GM12878 (cell line): Measurements from ENCODE around the gene NDUFB7. TPM values are rescaled to one million over a fixed set of nuclear protein-coding genes. Genes with fewer than 3 reads are reported as not detected.
"Not testable (repeated sequence)": the region's sequence is repeated elsewhere in the genome, so short reads cannot be mapped to it uniquely, and the experiment has no call there.

Experiments
- ATAC-seq: fragments of 200-7000 bp; cut with Tn5 transposase; 3 replicates; pipeline ENCODE4 v1.9.1; 2020; ENCODE audit warnings: mild to moderate bottlenecking, moderate library complexity
- BruUV-seq: library from RNA; stranded (reverse); fragments of 400-500 nt; replicated peaks from 2 replicates; lab custom pipeline; 2021; lab: Mats Ljungman, UMichigan
- CTCF ChIA-PET: fragments of 300-600 bp; sonication (Branson Sonifier 250); formaldehyde crosslinking; extraction: SDS; loops from one replicate; lab custom pipeline; 2021; ENCODE audit warnings: inconsistent platforms; lab: Yijun Ruan, JAX
- POLR2A ChIA-PET: fragments of 350-600 bp; formaldehyde crosslinking; extraction: SDS; loops from one replicate; lab custom pipeline; 2021; ENCODE audit warnings: inconsistent platforms; lab: Charles Lee
- RAD21 ChIA-PET: fragments of 300-600 bp; sonication (Branson Sonifier 250); formaldehyde crosslinking; loops from one replicate; lab custom pipeline; 2023; ENCODE audit warnings: antibody characterized with exemption; ENCODE audit not compliant: unreplicated experiment; lab: Charles Lee
- SMC1A ChIA-PET: fragments of 300-600 bp; sonication (Branson Sonifier 250); formaldehyde crosslinking; loops from one replicate; lab custom pipeline; 2023; ENCODE audit not compliant: unreplicated experiment, uncharacterized antibody; lab: Charles Lee
- DNase-seq: peaks from one replicate; pipeline ENCODE4 v3.0.0-alpha.2; 2011; ENCODE audit warnings: low read depth, low spot score
- FAIRE-seq: peaks from 3 replicates; lab custom pipeline; 2011; peaks lifted over from hg19 to GRCh38; lab: Jason Lieb, UNC
- H2AFZ ChIP-seq: 2 replicates; pipeline ENCODE4 v1.6.0; 2011; ENCODE audit warnings: low read depth, low read length, control low read depth; ENCODE audit not compliant: control insufficient read depth
- H3K27ac ChIP-seq: 2 replicates; pipeline ENCODE4 v1.5.1; 2011; ENCODE audit warnings: control low read depth; ENCODE audit not compliant: control insufficient read depth, insufficient read depth
- H3K27me3 ChIP-seq, 2 experiments: replicated peaks in 1 of 2; 2 replicates each; pipeline versions ENCODE4 v1.6.0 to v1.6.1; 2011; ENCODE audit warnings: low read length in 1 of 2; ENCODE audit not compliant: control insufficient read depth in 2 of 2, insufficient read depth in 2 of 2
- H3K36me3 ChIP-seq, 2 experiments: 2 replicates each; pipeline ENCODE4 v1.5.1; 2011; ENCODE audit warnings: low read length in 1 of 2; ENCODE audit not compliant: control insufficient read depth in 2 of 2, insufficient read depth in 2 of 2
- H3K4me1 ChIP-seq: 2 replicates; pipeline ENCODE4 v1.6.1; 2011; ENCODE audit warnings: mild to moderate bottlenecking, low read length, moderate library complexity, mixed read lengths; ENCODE audit not compliant: control insufficient read depth, insufficient read depth
- H3K4me2 ChIP-seq: 2 replicates; pipeline ENCODE4 v1.6.0; 2011; ENCODE audit warnings: control low read depth; ENCODE audit not compliant: control insufficient read depth, insufficient read depth
- H3K4me3 ChIP-seq: fragments of 200-600 bp; sonication (generic); 2 replicates; pipeline ENCODE4 v1.5.1; 2016
- H3K79me2 ChIP-seq: 2 replicates; pipeline ENCODE4 v1.6.0; 2011; ENCODE audit warnings: low read length; ENCODE audit not compliant: control insufficient read depth, insufficient read depth
- H3K9ac ChIP-seq: 2 replicates; pipeline ENCODE4 v1.8.0; 2011; ENCODE audit warnings: low read length, control low read depth, mixed read lengths; ENCODE audit not compliant: control insufficient read depth, insufficient read depth
- H3K9me3 ChIP-seq: replicated peaks from 3 replicates; pipeline ENCODE4 v1.5.1; 2011; ENCODE audit warnings: mild to moderate bottlenecking, low read length; ENCODE audit not compliant: control insufficient read depth, insufficient read depth
- H4K20me1 ChIP-seq: 2 replicates; pipeline ENCODE4 v1.6.0; 2011; ENCODE audit not compliant: control insufficient read depth, insufficient read depth
- CTCF ChIP-seq, 3 experiments: IDR thresholded peaks in 2 of 3; conservative IDR thresholded peaks in 1 of 3; 2 replicates each; pipeline ENCODE4 v1.5.1; 2011; ENCODE audit warnings: low read depth in 3 of 3, low read length in 3 of 3, mild to moderate bottlenecking in 3 of 3, control low read depth in 2 of 3, moderate library complexity in 2 of 3, inconsistent platforms in 1 of 3, mixed read lengths in 1 of 3; ENCODE audit not compliant: control insufficient read depth in 2 of 3, insufficient read depth in 1 of 3; ENCODE audit errors: extremely low read depth in 1 of 3
- PKNOX1 ChIP-seq: fragments of 450-650 bp; IDR thresholded peaks from 2 replicates; pipeline ENCODE4 v1.6.1; 2016; ENCODE audit warnings: mild to moderate bottlenecking
- RAD21 ChIP-seq: IDR thresholded peaks from 2 replicates; pipeline ENCODE4 v1.6.1; 2011; ENCODE audit warnings: mild to moderate bottlenecking, low read depth, low read length, moderate library complexity; ENCODE audit not compliant: insufficient read depth
- WGBS: methylation state at CpG from one replicate; pipeline ENCODE4 v1.1.6; 2016; ENCODE audit warnings: low lambda C conversion rate; ENCODE audit not compliant: insufficient replicate concordance, insufficient coverage; ENCODE audit errors: missing lambda C conversion rate; 5-methylcytosine and 5-hydroxymethylcytosine counted together
- in situ Hi-C: fragments of 300-500 bp; cut with MboI; formaldehyde crosslinking; loops from 9 replicates; pipeline ENCODE4 v1.14.3; 2018; ENCODE audit warnings: mixed read lengths
- intact Hi-C: fragments of 100-400 bp; cut with micrococcal nuclease; formaldehyde crosslinking; loops from one replicate; pipeline ENCODE4 v1.14.2; 2022; ENCODE audit not compliant: unreplicated experiment
- polyA plus RNA-seq, 11 experiments: library from polyadenylated mRNA; depleted of rRNA in 4 of 11; unstranded in 6 of 11; stranded (reverse) in 5 of 11; fragments of >200 nt; fragmentation: Nextera tagmentation in 4 of 11; fragmentation: Illumina TruSeq in 1 of 11; extraction: Ambion mirVana in 4 of 11; extraction: Trizol in 1 of 11; gene quantifications; 1 replicate in 1 of 11; 2 replicates in 10 of 11; pipeline versions ENCODE4 v1.2.1 to v1.2.3, GENCODE V29; 2011 to 2016; ENCODE audit warnings: inconsistent platforms in 2 of 11, missing spikeins in 2 of 11, low read depth in 1 of 11
- total RNA-seq, 4 experiments: library from RNA; depleted of rRNA in 3 of 4; stranded (reverse); fragments of >200 nt in 3 of 4; fragmentation: Illumina TruSeq in 1 of 4; extraction: Trizol in 1 of 4; gene quantifications; 2 replicates each; pipeline versions ENCODE4 v1.2.1 to v1.2.3, GENCODE V29; 2013 to 2021

NDUFB7 gene
- total and polyA plus RNA-seq, 10 of the 15 experiments (the other 5 are each of a cell fraction or from before 2014, with no cell fraction given): 14.6 to 480 (median 182) TPM

GRCh38 chr19:14552006-14552360, 19.9 kb downstream of the NDUFB7 start:
- in situ Hi-C loops, BruUV-seq, H4K20me1 ChIP-seq, H3K79me2 ChIP-seq, H3K4me2 ChIP-seq, RAD21 ChIA-PET, H3K27me3 ChIP-seq, SMC1A ChIA-PET, H3K27ac ChIP-seq, intact Hi-C loops, ATAC-seq, FAIRE-seq, H3K36me3 ChIP-seq, H3K9me3 ChIP-seq, H3K9ac ChIP-seq, POLR2A ChIA-PET, H2AFZ ChIP-seq, H3K4me3 ChIP-seq, DNase-seq: not testable (repeated sequence)
- 96% methylated on average over 6 of the region's 8 CpGs for WGBS
- CTCF ChIA-PET: interaction anchor here (1.2 kb wide), 1 partner anchor 21 kb away, joined by 3 read pairs; no protein-coding TSS in a partner anchor
- peaks cover 15% of the 10 kb centered on the region for H3K4me1 ChIP-seq

- H3K4me3 ChIP-seq, POLR2A ChIA-PET, BruUV-seq, in situ Hi-C loops, DNase-seq, H3K79me2 ChIP-seq, H3K9ac ChIP-seq, H3K4me2 ChIP-seq, intact Hi-C loops, H3K27me3 ChIP-seq, H4K20me1 ChIP-seq, RAD21 ChIA-PET, H3K9me3 ChIP-seq, SMC1A ChIA-PET, H3K36me3 ChIP-seq: not testable (repeated sequence)
- TF ChIP-seq CTCF (IDR thresholded peaks at IDR 0.05 in 2 of 3, conservative IDR thresholded peaks at IDR 0.05 in 1 of 3; ENCODE audit: control insufficient read depth in 2 of 3, extremely low read depth in 1 of 3, insufficient read depth in 1 of 3, low read depth in 3 of 3, low read length in 3 of 3) (peak; percentile 31 to 44 (median 35); a peak in 4 of 6 replicates), RAD21 (peak; percentile 43; the same call in 1 of the 2 replicates), PKNOX1 (0 out of 2 replicates have a peak, but pooled peaks have one; percentile 10)
- Histone ChIP-seq H3K4me1 (peaks cover 13% of the 10 kb centered on the region), H3K27ac (peak overlapping the region; percentile 19; the same call in 1 of the 2 replicates), H2AFZ (peak overlapping the region; percentile 19; the same call in 1 of the 2 replicates)
- ATAC-seq (peak; percentile 93), FAIRE-seq (peak; percentile 94)
- WGBS: 57% methylated on average over 12 of the region's 12 CpGs
- CTCF ChIA-PET: interaction anchor here (0.5 to 1.2 kb wide), 3 partner anchors 11 to 47 kb away, joined by 3 to 5 read pairs (median 3); no protein-coding TSS in a partner anchor
Measured at GRCh38 chr19:14551134-14552005, 20.5 kb downstream of the NDUFB7 start.
